Panc1 (cell line): ENCODE data around the gene HP.

Experiments used
- TCF7L2 ChIP-seq: IDR thresholded peaks from 2 replicates; pipeline ENCODE4 v1.6.1; 2011; ENCODE audit warnings: mild to moderate bottlenecking, low read depth, low read length, inconsistent platforms
- TF ChIP-seq, protein P1 (sequence below): fragments of 450-650 bp; IDR thresholded peaks from 2 replicates; pipeline ENCODE4 v1.5.1; 2017; ENCODE audit warnings: mild to moderate bottlenecking

GRCh38 chr16:72101195-72101594 is 46.9 kb downstream of the HP start:
- TF ChIP-seq, protein P1, sequence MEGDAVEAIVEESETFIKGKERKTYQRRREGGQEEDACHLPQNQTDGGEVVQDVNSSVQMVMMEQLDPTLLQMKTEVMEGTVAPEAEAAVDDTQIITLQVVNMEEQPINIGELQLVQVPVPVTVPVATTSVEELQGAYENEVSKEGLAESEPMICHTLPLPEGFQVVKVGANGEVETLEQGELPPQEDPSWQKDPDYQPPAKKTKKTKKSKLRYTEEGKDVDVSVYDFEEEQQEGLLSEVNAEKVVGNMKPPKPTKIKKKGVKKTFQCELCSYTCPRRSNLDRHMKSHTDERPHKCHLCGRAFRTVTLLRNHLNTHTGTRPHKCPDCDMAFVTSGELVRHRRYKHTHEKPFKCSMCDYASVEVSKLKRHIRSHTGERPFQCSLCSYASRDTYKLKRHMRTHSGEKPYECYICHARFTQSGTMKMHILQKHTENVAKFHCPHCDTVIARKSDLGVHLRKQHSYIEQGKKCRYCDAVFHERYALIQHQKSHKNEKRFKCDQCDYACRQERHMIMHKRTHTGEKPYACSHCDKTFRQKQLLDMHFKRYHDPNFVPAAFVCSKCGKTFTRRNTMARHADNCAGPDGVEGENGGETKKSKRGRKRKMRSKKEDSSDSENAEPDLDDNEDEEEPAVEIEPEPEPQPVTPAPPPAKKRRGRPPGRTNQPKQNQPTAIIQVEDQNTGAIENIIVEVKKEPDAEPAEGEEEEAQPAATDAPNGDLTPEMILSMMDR = no peak
- TF ChIP-seq TCF7L2 = no peak
